ENCODE measurements around the gene HTRA3.

HTRA3 gene

GRCh38 chr4:8311101-8312068 is 41.8 kb downstream of the HTRA3 start:
- DNase-seq (ENCODE audit: low read depth), result no peak

GRCh38 chr4:8312069-8312445 is 42.5 kb downstream of the HTRA3 start:
- DNase-seq (ENCODE audit: low read depth), result no peak

- DNase-seq (ENCODE audit: low read depth), result no peak
Measured at GRCh38 chr4:8312976-8313375, 43.4 kb downstream of the HTRA3 start.

GRCh38 chr4:8314691-8315255 is 45.2 kb downstream of the HTRA3 start:
- DNase-seq (ENCODE audit: low read depth), result no peak

GRCh38 chr4:8315435-8316250 is 46.1 kb downstream of the HTRA3 start:
- DNase-seq (ENCODE audit: low read depth), result no peak

GRCh38 chr4:8316251-8316771 is 46.8 kb downstream of the HTRA3 start:
- no peak for DNase-seq (ENCODE audit: low read depth)

- DNase-seq (ENCODE audit: low read depth), result no peak
Measured at GRCh38 chr4:8316911-8317351, 47.4 kb downstream of the HTRA3 start.

- no peak for DNase-seq (ENCODE audit: low read depth)
Measured at GRCh38 chr4:8317474-8317873, 47.9 kb downstream of the HTRA3 start.

GRCh38 chr4:8318509-8318908 is 49.0 kb downstream of the HTRA3 start:
- DNase-seq (ENCODE audit: low read depth), result no peak

- DNase-seq (ENCODE audit: low read depth), result no peak
Measured at GRCh38 chr4:8319061-8319460, 49.5 kb downstream of the HTRA3 start.

- no peak for DNase-seq (ENCODE audit: low read depth)
Measured at GRCh38 chr4:8319731-8320385, 50.3 kb downstream of the HTRA3 start.

GRCh38 chr4:8320386-8320750 is 50.8 kb downstream of the HTRA3 start:
- DNase-seq (ENCODE audit: low read depth), result no peak

GRCh38 chr4:8321220-8321619 is 51.7 kb downstream of the HTRA3 start:
- no peak for DNase-seq (ENCODE audit: low read depth)

- DNase-seq (ENCODE audit: low read depth), result no peak
Measured at GRCh38 chr4:8321771-8322170, 52.2 kb downstream of the HTRA3 start.

GRCh38 chr4:8322794-8323704 is 53.5 kb downstream of the HTRA3 start:
- no peak for DNase-seq (ENCODE audit: low read depth)

- no peak for DNase-seq (ENCODE audit: low read depth)
Measured at GRCh38 chr4:8323947-8324555, 54.5 kb downstream of the HTRA3 start.

- no peak for DNase-seq (ENCODE audit: low read depth)
Measured at GRCh38 chr4:8324640-8325239, 55.2 kb downstream of the HTRA3 start.

GRCh38 chr4:8325291-8325973 is 55.9 kb downstream of the HTRA3 start:
- DNase-seq (ENCODE audit: low read depth), result no peak

- no peak for DNase-seq (ENCODE audit: low read depth)
Measured at GRCh38 chr4:8326206-8326605, 56.7 kb downstream of the HTRA3 start.
